ENCODE data around the gene CACNA1B. TPM values are rescaled to one million over a fixed set of nuclear protein-coding genes. Genes with fewer than 3 reads are reported as not detected.

Gene CACNA1B
- total RNA-seq, 4 donors from 2014 or later, result 0.13 to 0.42 (median 0.31) TPM

GRCh38 chr9:137974746-137975526, 97.4 kb downstream of the CACNA1B start:
- Histone ChIP-seq H3K9me3 (no peaks in the 10 kb centered on the region), H3K36me3 (no peaks in the 10 kb centered on the region), H3K27ac (replicated peaks in 1 of 4) (no peak overlapping the region), H3K4me3 (no peak overlapping the region), H3K4me1 (no peaks in the 10 kb centered on the region), H3K27me3 (peaks cover 0 to 35% (median 0%) of the 10 kb centered on the region in 4 donors)
- no peak for DNase-seq (ENCODE audit: extremely low spot score)
- TF ChIP-seq EP300 (IDR thresholded peaks at IDR 0.05), result no peak
- TF ChIP-seq CTCF (IDR thresholded peaks at IDR 0.05), result no peak
- TF ChIP-seq POLR2A (IDR thresholded peaks at IDR 0.05; ENCODE audit: low read depth), result no peak
- no peak for TF ChIP-seq POLR2AphosphoS5 (IDR thresholded peaks at IDR 0.05)
- 84% methylated on average over 14 of the region's 15 CpGs for WGBS
- intact Hi-C loops (cut with DNase I), result no loop called here

- DNase-seq (ENCODE audit: extremely low spot score), result no peak
- Histone ChIP-seq H3K4me1 (no peaks in the 10 kb centered on the region), H3K27ac (replicated peaks in 1 of 4) (no peak overlapping the region), H3K9me3 (no peaks in the 10 kb centered on the region), H3K36me3 (no peaks in the 10 kb centered on the region), H3K27me3 (peaks cover 0 to 29% (median 0%) of the 10 kb centered on the region in 4 donors), H3K4me3 (no peak overlapping the region)
- TF ChIP-seq POLR2AphosphoS5 (IDR thresholded peaks at IDR 0.05), result no peak
- no peak for TF ChIP-seq CTCF (IDR thresholded peaks at IDR 0.05)
- no peak for TF ChIP-seq EP300 (IDR thresholded peaks at IDR 0.05)
- no peak for TF ChIP-seq POLR2A (IDR thresholded peaks at IDR 0.05; ENCODE audit: low read depth)
- intact Hi-C loops (cut with DNase I), result no loop called here
- WGBS, result 90% methylated on average over 5 of the region's 6 CpGs
Observed at GRCh38 chr9:137975527-137975913, 97.9 kb downstream of the CACNA1B start.

- TF ChIP-seq POLR2A (IDR thresholded peaks at IDR 0.05; ENCODE audit: low read depth), result no peak
- no peak for TF ChIP-seq POLR2AphosphoS5 (IDR thresholded peaks at IDR 0.05)
- no peak for TF ChIP-seq EP300 (IDR thresholded peaks at IDR 0.05)
- no peak for TF ChIP-seq CTCF (IDR thresholded peaks at IDR 0.05)
- WGBS, result 71% methylated on average over 4 of the region's 8 CpGs
- H3K36me3 ChIP-seq, result no peaks in the 10 kb centered on the region
- peaks cover 0 to 3% (median 0%) of the 10 kb centered on the region in 4 donors for H3K9me3 ChIP-seq
- H3K27me3 ChIP-seq, result peaks cover 0 to 24% (median 0%) of the 10 kb centered on the region in 4 donors
- no peaks in the 10 kb centered on the region for H3K4me1 ChIP-seq
- intact Hi-C loops (cut with DNase I), result no loop called here
- DNase-seq (ENCODE audit: extremely low spot score), result no peak
- no peak overlapping the region for H3K27ac ChIP-seq (replicated peaks in 1 of 4)
- no peak overlapping the region for H3K4me3 ChIP-seq
Observed at GRCh38 chr9:137975936-137976565, 98.5 kb downstream of the CACNA1B start.

- Histone ChIP-seq H3K27ac (replicated peaks in 1 of 4) (no peak overlapping the region), H3K9me3 (peaks cover 0 to 7% (median 0%) of the 10 kb centered on the region in 4 donors), H3K4me1 (no peaks in the 10 kb centered on the region), H3K27me3 (peaks cover 0 to 9% (median 0%) of the 10 kb centered on the region in 4 donors), H3K4me3 (no peak overlapping the region), H3K36me3 (no peaks in the 10 kb centered on the region)
- WGBS, result 86% methylated on average over 7 of the region's 8 CpGs
- no peak for DNase-seq (ENCODE audit: extremely low spot score)
- intact Hi-C loops (cut with DNase I), result no loop called here
- TF ChIP-seq CTCF (IDR thresholded peaks at IDR 0.05), result no peak
- TF ChIP-seq POLR2AphosphoS5 (IDR thresholded peaks at IDR 0.05), result no peak
- no peak for TF ChIP-seq POLR2A (IDR thresholded peaks at IDR 0.05; ENCODE audit: low read depth)
- no peak for TF ChIP-seq EP300 (IDR thresholded peaks at IDR 0.05)
Observed at GRCh38 chr9:137977571-137978261, 100.1 kb downstream of the CACNA1B start.

All from esophagus muscularis mucosa (tissue), 4 donors.